Stimulated activated CD4-positive, alpha-beta T cell treated with anti-CD3 and anti-CD28 coated beads, Interleukin-2, amount 100 ng/mL, for 4 hours (primary cell): ENCODE results near the gene MRPS17.

ENCODE experiments used
- DNase-seq: peaks from one replicate; pipeline ENCODE4 v3.0.0-alpha.2; 2020; ENCODE audit warnings: low read depth

Gene MRPS17

GRCh38 chr7:55970978-55971377 lies 19.3 kb downstream of the MRPS17 start:
- no peak for DNase-seq

GRCh38 chr7:55973747-55974250 lies 22.1 kb downstream of the MRPS17 start:
- DNase-seq = no peak

GRCh38 chr7:55975988-55976633 lies 24.4 kb downstream of the MRPS17 start:
- DNase-seq = no peak

- DNase-seq = no peak
These were observed 26.2 kb downstream of the MRPS17 start for GRCh38 chr7:55977831-55978230.

GRCh38 chr7:55980266-55980665 lies 28.6 kb downstream of the MRPS17 start:
- no peak for DNase-seq

GRCh38 chr7:55983537-55983936 lies 31.9 kb downstream of the MRPS17 start:
- no peak for DNase-seq

- no peak for DNase-seq
These were observed 40.7 kb downstream of the MRPS17 start for GRCh38 chr7:55992346-55992745.

GRCh38 chr7:55996856-55997500 lies 45.3 kb downstream of the MRPS17 start:
- DNase-seq = no peak

GRCh38 chr7:56003749-56004148 lies 52.1 kb downstream of the MRPS17 start:
- no peak for DNase-seq
